NCI-H2196 treated with DMSO at 0.1 percent for 48 hours (cell line): ENCODE measurements around the gene NFIC.

Source experiments
- DNase-seq: peaks from one replicate; lab custom pipeline; 2025; ENCODE audit not compliant: unreplicated experiment; lab: John Stamatoyannopoulos, UW

NFIC gene

GRCh38 chr19:3481241-3482090 lies 115.1 kb downstream of the NFIC start:
- DNase-seq, result no peak

- DNase-seq, result no peak
Observed at GRCh38 chr19:3482507-3483225, 116.3 kb downstream of the NFIC start.

GRCh38 chr19:3483226-3483628 lies 116.8 kb downstream of the NFIC start, which contains the start of gene SMIM44:
Gene SMIM44 (minus strand): TSS chr19:3483441. CDS start chr19:3483403, 38 bp downstream.
- no peak for DNase-seq

GRCh38 chr19:3491396-3492119 lies 125.2 kb downstream of the NFIC start:
- DNase-seq, result no peak

- DNase-seq, result no peak
Observed at GRCh38 chr19:3492131-3492839, 125.9 kb downstream of the NFIC start.

DNA sequence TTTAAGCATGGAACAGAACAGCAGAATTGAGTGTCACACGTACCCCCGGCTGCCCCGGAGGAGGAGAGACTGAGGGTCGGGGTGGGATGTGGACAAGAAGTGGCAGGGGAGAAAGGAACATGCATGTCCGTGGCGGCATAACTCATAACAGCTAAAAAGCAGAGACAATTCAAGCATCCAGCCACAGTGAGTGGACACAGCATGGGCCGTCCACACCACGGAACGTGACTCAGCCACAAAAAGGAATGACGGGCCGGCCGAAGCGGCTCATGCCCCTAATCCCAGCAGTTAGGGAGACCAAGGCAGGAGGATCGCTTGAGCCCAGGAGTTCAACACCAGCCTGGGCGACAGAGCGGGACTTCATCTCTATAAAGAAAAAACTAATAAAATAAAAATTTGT lies 126.5 kb downstream of the NFIC start:
- DNase-seq, result no peak

DNA sequence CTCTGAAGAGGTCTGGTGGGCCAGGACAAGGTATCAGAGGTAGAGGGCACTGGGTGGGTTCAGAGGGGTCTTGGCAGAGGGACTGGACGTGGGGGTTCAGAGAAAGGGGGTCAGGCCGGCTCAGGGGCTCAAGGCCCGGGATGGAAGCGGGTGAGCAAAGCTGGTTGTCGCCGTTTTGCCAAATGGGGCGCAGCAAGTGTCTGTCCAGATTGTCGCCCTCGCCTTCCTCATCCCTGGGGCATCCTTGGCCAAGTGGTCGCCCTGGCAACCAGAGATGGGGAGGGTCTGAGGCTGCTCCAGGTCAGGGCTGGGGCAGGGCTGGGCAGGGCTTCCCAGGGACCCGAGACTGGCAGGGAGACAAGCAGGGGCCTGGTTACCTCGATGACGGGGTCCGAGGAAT lies 127.3 kb downstream of the NFIC start:
- DNase-seq, result no peak

- DNase-seq, result peak; percentile 22
Observed at GRCh38 chr19:3494051-3494450, 127.7 kb downstream of the NFIC start.

DNA sequence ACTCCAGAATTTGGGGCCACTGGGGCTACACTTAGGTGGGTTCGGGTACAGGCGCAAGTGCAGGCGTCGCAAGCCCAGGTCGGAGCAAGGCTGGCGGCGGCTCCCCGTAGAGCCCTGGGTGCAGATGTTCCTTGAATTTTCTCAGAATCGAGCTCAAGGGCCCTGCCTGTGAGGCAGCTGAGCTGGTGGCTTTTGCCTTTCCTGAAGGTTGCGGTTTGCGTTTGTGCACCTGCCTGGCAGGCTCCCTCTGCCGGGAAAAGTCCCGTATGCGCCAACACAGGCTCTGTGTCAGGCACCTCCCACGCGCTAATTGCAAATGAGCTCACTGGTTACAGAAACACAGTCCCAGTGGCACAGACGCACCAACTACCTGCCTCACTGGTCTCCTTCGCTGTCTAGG lies 128.2 kb downstream of the NFIC start:
- peak; percentile 57 for DNase-seq

GRCh38 chr19:3496392-3497273 lies 130.2 kb downstream of the NFIC start:
- no peak for DNase-seq

DNA sequence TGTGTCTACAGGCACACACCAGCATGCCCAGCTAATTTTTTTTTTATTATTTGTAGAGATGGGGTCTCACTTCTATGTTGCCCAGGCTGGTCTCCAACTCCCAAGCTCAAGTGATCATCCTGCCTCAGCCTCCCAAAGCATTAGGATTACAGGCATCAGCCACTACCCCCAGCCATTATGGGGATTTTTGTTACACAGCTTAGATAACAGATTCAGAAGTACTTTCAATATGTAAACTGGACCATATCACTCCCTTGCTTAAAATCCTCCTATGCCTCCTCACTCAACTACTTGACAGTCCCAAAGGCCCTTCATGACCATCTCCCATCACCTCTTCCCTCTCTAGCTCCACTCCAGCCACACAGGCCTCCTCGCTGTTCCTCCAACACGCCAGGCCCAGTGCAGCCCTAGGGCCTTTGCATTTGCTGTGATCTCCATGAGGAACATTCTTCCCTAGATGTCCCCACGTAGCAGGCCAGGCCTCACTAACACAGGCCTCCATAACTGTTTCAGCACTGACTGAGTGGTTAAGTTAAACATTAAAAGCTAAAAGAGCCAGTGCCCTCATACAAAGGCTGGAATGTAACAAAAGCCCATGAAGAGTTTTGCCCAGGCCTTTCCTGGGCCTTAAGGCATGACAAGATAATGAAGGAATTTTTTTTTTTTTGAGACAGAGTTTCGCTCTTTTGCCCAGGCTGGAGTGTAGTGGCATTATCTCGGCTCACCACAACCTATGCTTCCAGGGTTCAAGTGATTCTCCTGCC lies 131.6 kb downstream of the NFIC start:
- no peak for DNase-seq

- no peak for DNase-seq
Observed at GRCh38 chr19:3499738-3500428, 133.5 kb downstream of the NFIC start.

GRCh38 chr19:3500429-3501101 lies 134.2 kb downstream of the NFIC start, which contains the start of gene DOHH:
Gene DOHH (minus strand): TSS chr19:3500674. CDS start chr19:3496814, 3,860 bp downstream.
- DNase-seq, result peak; percentile 93

GRCh38 chr19:3501780-3502179 lies 135.4 kb downstream of the NFIC start:
- DNase-seq, result no peak

- DNase-seq, result no peak
Observed at GRCh38 chr19:3503036-3503572, 136.7 kb downstream of the NFIC start.

DNA sequence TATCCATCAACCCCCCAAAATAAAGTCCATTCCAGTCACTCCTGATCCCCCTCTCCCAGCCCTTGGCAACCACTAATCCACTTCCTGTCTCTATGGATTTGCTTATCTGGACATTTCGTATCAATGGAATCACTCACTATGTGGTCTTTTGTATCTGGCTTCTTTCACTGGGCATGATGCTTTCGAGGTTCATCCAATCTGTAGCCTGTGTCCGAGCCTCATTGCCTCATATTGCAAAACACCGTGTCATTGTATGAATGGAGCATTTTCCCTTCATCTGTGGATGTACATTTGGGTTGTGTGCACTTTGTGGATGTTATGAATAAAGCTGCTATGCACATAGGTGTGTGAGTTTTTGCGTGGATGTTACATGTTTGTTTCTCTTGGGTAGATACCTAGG lies 138.4 kb downstream of the NFIC start:
- no peak for DNase-seq

DNA sequence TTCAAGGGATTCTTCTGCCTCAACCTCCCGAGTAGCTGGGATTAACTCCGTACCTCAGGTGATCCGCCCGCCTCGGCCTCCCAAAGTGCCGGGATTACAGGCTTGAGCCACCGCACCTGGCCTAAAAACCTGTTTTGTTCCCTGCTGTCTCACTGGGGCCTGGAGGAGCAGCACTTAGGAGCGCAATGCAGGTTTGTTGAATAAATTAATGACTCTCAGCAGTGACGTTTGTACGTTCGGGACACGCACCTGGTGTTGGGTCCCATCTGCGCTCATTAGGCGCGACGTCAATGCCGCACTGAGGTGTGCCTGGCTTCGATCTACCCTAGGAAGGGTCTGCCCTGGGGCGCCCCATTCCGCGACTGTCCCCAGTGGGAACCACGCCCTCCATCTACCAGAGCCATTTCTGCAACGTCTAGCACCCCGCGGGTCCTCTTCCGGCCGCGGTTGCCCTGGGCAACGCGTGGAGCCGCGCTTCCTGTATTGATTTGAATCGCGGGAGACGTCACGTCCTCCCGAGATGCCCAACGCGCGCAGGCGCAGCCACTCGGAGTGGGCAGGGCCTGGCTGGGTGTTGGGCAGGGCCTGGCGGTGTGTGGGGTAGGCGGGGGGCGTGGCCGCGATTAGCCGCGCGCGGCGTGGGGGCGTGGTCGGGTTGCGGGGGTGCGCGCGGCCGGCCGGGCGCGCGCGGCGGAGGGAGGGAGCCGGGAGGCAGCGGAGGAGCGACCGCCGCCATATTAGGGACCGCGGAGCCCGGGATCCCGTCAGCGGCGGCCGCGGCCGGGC lies 139.4 kb downstream of the NFIC start, which contains the start of gene FZR1:
FZR1 (plus strand) TSS at position 714 of the 786 bp plus-strand sequence. CDS start 16,679 bp downstream, outside the sequence.
- peak; percentile 93 for DNase-seq
